Endothelial cell of umbilical vein (primary cell): ENCODE results near the gene OR1J2. TPM values are rescaled to one million over a fixed set of nuclear protein-coding genes. Genes with fewer than 3 reads are reported as not detected.

ENCODE experiments used
- BruUV-seq: library from RNA; stranded (reverse); fragments of 400-500 nt; replicated peaks from 2 replicates; lab custom pipeline; 2021; lab: Mats Ljungman, UMichigan
- CTCF ChIA-PET: fragments of 300-600, 350-600 bp; sonication (Branson Sonifier 250); formaldehyde crosslinking; loops from one replicate; lab custom pipeline; 2021; ENCODE audit warnings: antibody characterized with exemption, inconsistent platforms; lab: Charles Lee
- POLR2A ChIA-PET: fragments of 300-600, 350-600 bp; sonication (Branson Sonifier 250); formaldehyde crosslinking; loops from one replicate; lab custom pipeline; 2021; ENCODE audit warnings: antibody characterized with exemption, inconsistent platforms; lab: Charles Lee
- DNase-seq: peaks from one replicate; pipeline ENCODE4 v3.0.0-alpha.2; 2011; ENCODE audit warnings: low read depth, low spot score
- FAIRE-seq: peaks from 2 replicates; lab custom pipeline; 2011; peaks lifted over from hg19 to GRCh38; lab: Jason Lieb, UNC
- H2AFZ ChIP-seq: 2 replicates; pipeline ENCODE4 v1.6.0; 2012; ENCODE audit warnings: low read depth, low read length, control low read depth, inconsistent platforms
- H3K27ac ChIP-seq: 2 replicates; pipeline ENCODE4 v1.5.1; 2011; ENCODE audit warnings: low read depth, mild to moderate bottlenecking, control low read depth, low read length, moderate library complexity; ENCODE audit not compliant: insufficient read depth
- H3K27me3 ChIP-seq, 2 experiments: 2 replicates each; pipeline versions ENCODE4 v1.6.0 to v1.6.1; 2011; ENCODE audit warnings: low read length in 2 of 2, mixed read lengths in 1 of 2; ENCODE audit not compliant: control insufficient read depth in 2 of 2, insufficient read depth in 2 of 2
- H3K36me3 ChIP-seq, 2 experiments: 2 replicates in 1 of 2; 3 replicates in 1 of 2; pipeline ENCODE4 v1.5.1; 2011; ENCODE audit warnings: low read length in 2 of 2, mild to moderate bottlenecking in 1 of 2, moderate library complexity in 1 of 2; ENCODE audit not compliant: control insufficient read depth in 2 of 2, insufficient read depth in 2 of 2; ENCODE audit errors: extremely low read depth in 1 of 2
- H3K4me1 ChIP-seq: 3 replicates; pipeline ENCODE4 v1.5.1; 2011; ENCODE audit warnings: mild to moderate bottlenecking, low read length; ENCODE audit not compliant: control insufficient read depth, insufficient read depth; ENCODE audit errors: extremely low read depth
- H3K4me2 ChIP-seq: 2 replicates; pipeline ENCODE4 v1.6.1; 2011; ENCODE audit warnings: low read length, control low read depth, mixed read lengths; ENCODE audit not compliant: insufficient read depth
- H3K4me3 ChIP-seq, 3 experiments: fragments of 200-600 bp in 1 of 3; sonication (generic), shearing (Covaris generic) in 1 of 3; replicated peaks in 1 of 3; 2 replicates each; pipeline ENCODE4 v1.5.1; 2011 to 2016; ENCODE audit warnings: control low read depth in 3 of 3, low read length in 3 of 3, mild to moderate bottlenecking in 2 of 3, inconsistent platforms in 1 of 3, low read depth in 1 of 3, moderate library complexity in 1 of 3; ENCODE audit not compliant: insufficient read depth in 1 of 3
- H3K79me2 ChIP-seq: 2 replicates; pipeline ENCODE4 v1.6.0; 2012; ENCODE audit warnings: low read length, inconsistent platforms; ENCODE audit not compliant: control insufficient read depth, insufficient read depth
- H3K9ac ChIP-seq: replicated peaks from 2 replicates; pipeline ENCODE3; 2011; ENCODE audit warnings: low read length, control low read depth; ENCODE audit not compliant: insufficient read depth; ENCODE audit errors: extremely low read depth
- H3K9me1 ChIP-seq: replicated peaks from 3 replicates; pipeline ENCODE4 v1.6.0; 2011; ENCODE audit warnings: mild to moderate bottlenecking, low read length; ENCODE audit not compliant: control insufficient read depth, insufficient read depth; ENCODE audit errors: extremely low read depth
- H3K9me3 ChIP-seq: replicated peaks from 2 replicates; pipeline ENCODE4 v1.5.1; 2012; ENCODE audit warnings: low read length, inconsistent platforms; ENCODE audit not compliant: control insufficient read depth, insufficient read depth
- H4K20me1 ChIP-seq: replicated peaks from 2 replicates; pipeline ENCODE3; 2011; ENCODE audit warnings: mild to moderate bottlenecking, low read length; ENCODE audit not compliant: control insufficient read depth, insufficient read depth; ENCODE audit errors: extremely low read depth
- CTCF ChIP-seq, 2 donors: IDR thresholded peaks; 1 replicate in 1 of 2; 2 replicates in 1 of 2; pipeline ENCODE4 v1.5.1; 2011; ENCODE audit warnings: low read length in 2 of 2, mild to moderate bottlenecking in 2 of 2, moderate library complexity in 2 of 2, control low read depth in 1 of 2, inconsistent platforms in 1 of 2, low read depth in 1 of 2; ENCODE audit not compliant: insufficient read depth in 1 of 2; ENCODE audit errors: extremely low read depth in 1 of 2
- EZH2 ChIP-seq: IDR thresholded peaks from 2 replicates; pipeline ENCODE4 v1.6.1; 2012; ENCODE audit warnings: borderline replicate concordance, low read depth, mild to moderate bottlenecking, moderate library complexity, low read length, inconsistent platforms; ENCODE audit not compliant: severe bottlenecking
- GATA2 ChIP-seq: IDR thresholded peaks from 2 replicates; pipeline ENCODE4 v1.7.0; 2011; ENCODE audit warnings: low read depth, mild to moderate bottlenecking, moderate library complexity, mixed read lengths, low read length; ENCODE audit not compliant: insufficient read length, insufficient read depth
- JUN ChIP-seq: IDR thresholded peaks from 2 replicates; pipeline ENCODE4 v1.6.1; 2011; ENCODE audit warnings: borderline replicate concordance, low read depth; ENCODE audit not compliant: insufficient read length, insufficient read depth
- MAX ChIP-seq: IDR thresholded peaks from 2 replicates; pipeline ENCODE4 v1.6.1; 2011; ENCODE audit not compliant: insufficient read depth, insufficient read length
- MYC ChIP-seq: IDR thresholded peaks from one replicate; pipeline ENCODE4 v1.6.1; 2011; ENCODE audit warnings: mild to moderate bottlenecking, low read depth, low read length
- POLR2A ChIP-seq: IDR thresholded peaks from 2 replicates; pipeline ENCODE4 v1.6.1; 2012; ENCODE audit warnings: low read depth, mild to moderate bottlenecking, control low read depth, low read length
- POLR2AphosphoS5 ChIP-seq: IDR thresholded peaks from 2 replicates; pipeline ENCODE4 v1.6.1; 2012; ENCODE audit warnings: low read depth, mild to moderate bottlenecking, control low read depth, low read length, moderate library complexity; ENCODE audit not compliant: insufficient read depth
- dilution Hi-C: fragments of 300-500 bp; cut with MboI; formaldehyde crosslinking; loops from one replicate; pipeline ENCODE4 v1.15.0; 2019; ENCODE audit warnings: low sequenced_read_pairs; ENCODE audit not compliant: extremely low pct_ligation_motif_present
- intact Hi-C: fragments of 100-400 bp; cut with micrococcal nuclease; formaldehyde crosslinking; loops from one replicate; pipeline ENCODE4 v1.10.0; 2022
- polyA plus RNA-seq, 4 experiments: library from polyadenylated mRNA; depleted of rRNA in 3 of 4; stranded (reverse) in 3 of 4; unstranded in 1 of 4; fragments of >200 nt; gene quantifications; 2 replicates each; pipeline versions ENCODE4 v1.2.1 to v1.2.3, GENCODE V29; 2011 to 2012; ENCODE audit warnings: missing spikeins in 1 of 4
- total RNA-seq: library from RNA; stranded (reverse); gene quantifications from 2 replicates; pipeline ENCODE4 v1.2.3, GENCODE V29; 2021

OR1J2 gene
- total and polyA plus RNA-seq, 2 donors (not counting 3 experiments of a cell fraction or from before 2014, with no cell fraction given): not detected

- dilution Hi-C loops: no loop called here
- Histone ChIP-seq H3K9me3 (no peaks in the 10 kb centered on the region), H3K4me2 (no peak overlapping the region), H3K9me1 (no peaks in the 10 kb centered on the region), H3K4me3 (no peak overlapping the region), H3K79me2 (no peaks in the 10 kb centered on the region), H3K27me3 (peaks cover 2 to 3% of the 10 kb centered on the region in 2 experiments), H4K20me1 (no peaks in the 10 kb centered on the region), H3K9ac (no peak overlapping the region), H2AFZ (no peak overlapping the region), H3K4me1 (no peaks in the 10 kb centered on the region), H3K27ac (no peak overlapping the region), H3K36me3 (no peaks in the 10 kb centered on the region)
- POLR2A ChIA-PET: no interaction called here
- no peak for DNase-seq
- TF ChIP-seq MAX (no peak), GATA2 (no peak), POLR2A (no peak), CTCF (IDR thresholded peaks at IDR 0.05; ENCODE audit: extremely low read depth in 1 of 2, insufficient read depth in 1 of 2, low read depth in 1 of 2, low read length in 2 of 2) (no peak), JUN (no peak), MYC (no peak), EZH2 (no peak), POLR2AphosphoS5 (no peak)
- no peak for FAIRE-seq
- BruUV-seq: no TSS peak
- intact Hi-C loops: no loop called here
- CTCF ChIA-PET: interaction anchor here (1.0 kb wide), 1 partner anchor 52 kb away, joined by 3 read pairs; no protein-coding TSS in a partner anchor
Measured at GRCh38 chr9:122551371-122551770, 40.8 kb downstream of the OR1J2 start.
